Measurements from ENCODE around the gene SCYGR6. TPM values are rescaled to one million over a fixed set of nuclear protein-coding genes. Genes with fewer than 3 reads are reported as not detected.

SCYGR6 gene, protein sequence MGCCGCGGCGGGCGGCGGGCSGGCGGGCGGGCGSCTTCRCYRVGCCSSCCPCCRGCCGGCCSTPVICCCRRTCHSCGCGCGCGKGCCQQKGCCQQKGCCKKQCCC
- polyA plus RNA-seq (2011; rRNA removed): not detected in 2 replicates
- not detected in 2 replicates for polyA minus RNA-seq (2011; rRNA and poly(A)+ RNA removed)

DNA sequence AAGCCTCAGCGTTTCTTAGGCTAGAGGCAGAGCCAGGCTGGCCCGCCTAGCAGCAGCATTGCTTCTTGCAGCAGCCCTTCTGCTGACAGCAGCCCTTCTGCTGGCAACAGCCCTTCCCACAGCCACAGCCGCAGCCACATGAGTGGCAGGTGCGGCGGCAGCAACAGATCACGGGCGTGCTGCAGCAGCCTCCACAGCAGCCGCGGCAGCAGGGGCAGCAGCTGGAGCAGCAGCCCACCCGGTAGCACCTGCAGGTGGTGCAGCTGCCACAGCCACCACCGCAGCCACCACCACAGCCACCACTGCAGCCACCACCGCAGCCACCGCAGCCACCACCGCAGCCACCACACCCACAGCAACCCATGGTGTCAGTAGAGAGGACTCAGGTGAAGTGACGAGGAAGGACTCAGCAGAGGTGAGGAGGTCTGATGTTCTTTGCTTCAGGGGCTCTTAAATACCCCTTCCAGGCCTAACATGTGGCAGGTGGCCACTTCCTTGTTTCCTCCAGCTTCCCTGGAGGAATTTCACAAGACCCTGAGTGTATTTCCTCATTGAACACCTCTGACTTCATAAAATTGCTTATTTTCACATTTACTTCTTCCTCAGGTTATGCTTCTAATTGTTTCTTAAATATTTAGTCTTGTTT is at the start of gene SCYGR6:
SCYGR6 (minus strand) TSS at position 364 of the 646 bp plus-strand sequence; CDS start at position 364, 0 bp downstream.
- DNase-seq (ENCODE audit: low read depth, low spot score): no peak
- Histone ChIP-seq H3K27ac (ENCODE audit: low read depth, low read length) (no peak within 1 kb of the TSS), H3K27me3 (ENCODE audit: control insufficient read depth, insufficient read depth, low read length) (peaks cover 2% of the 10 kb centered on the region), H3K9me3 (ENCODE audit: control insufficient read depth, insufficient read depth, low read length) (no peaks in the 10 kb centered on the region), H3K4me3 (ENCODE audit: low read depth, low read length) (no peak within 1 kb of the TSS)
- CTCF ChIA-PET: interaction anchor here (0.7 kb wide), 1 partner anchor 24 kb away, joined by 3 read pairs; no protein-coding TSS in a partner anchor
- TF ChIP-seq, protein P1, sequence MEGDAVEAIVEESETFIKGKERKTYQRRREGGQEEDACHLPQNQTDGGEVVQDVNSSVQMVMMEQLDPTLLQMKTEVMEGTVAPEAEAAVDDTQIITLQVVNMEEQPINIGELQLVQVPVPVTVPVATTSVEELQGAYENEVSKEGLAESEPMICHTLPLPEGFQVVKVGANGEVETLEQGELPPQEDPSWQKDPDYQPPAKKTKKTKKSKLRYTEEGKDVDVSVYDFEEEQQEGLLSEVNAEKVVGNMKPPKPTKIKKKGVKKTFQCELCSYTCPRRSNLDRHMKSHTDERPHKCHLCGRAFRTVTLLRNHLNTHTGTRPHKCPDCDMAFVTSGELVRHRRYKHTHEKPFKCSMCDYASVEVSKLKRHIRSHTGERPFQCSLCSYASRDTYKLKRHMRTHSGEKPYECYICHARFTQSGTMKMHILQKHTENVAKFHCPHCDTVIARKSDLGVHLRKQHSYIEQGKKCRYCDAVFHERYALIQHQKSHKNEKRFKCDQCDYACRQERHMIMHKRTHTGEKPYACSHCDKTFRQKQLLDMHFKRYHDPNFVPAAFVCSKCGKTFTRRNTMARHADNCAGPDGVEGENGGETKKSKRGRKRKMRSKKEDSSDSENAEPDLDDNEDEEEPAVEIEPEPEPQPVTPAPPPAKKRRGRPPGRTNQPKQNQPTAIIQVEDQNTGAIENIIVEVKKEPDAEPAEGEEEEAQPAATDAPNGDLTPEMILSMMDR (IDR thresholded peaks at IDR 0.05; ENCODE audit: low read depth, low read length): no peak
- POLR2A ChIA-PET: no interaction called here

- Histone ChIP-seq H3K9me3 (ENCODE audit: control insufficient read depth, insufficient read depth, low read length) (no peaks in the 10 kb centered on the region), H3K27me3 (ENCODE audit: control insufficient read depth, insufficient read depth, low read length) (peaks cover 2% of the 10 kb centered on the region), H3K27ac (ENCODE audit: low read depth, low read length) (no peak overlapping the region), H3K4me3 (ENCODE audit: low read depth, low read length) (no peak overlapping the region)
- ChIA-PET CTCF (interaction anchor here (0.6 to 1.5 kb wide), 5 partner anchors 9 to 392 kb away, joined by 3 to 8 read pairs (median 3); no protein-coding TSS in a partner anchor), POLR2A (no interaction called here)
- DNase-seq (ENCODE audit: low read depth, low spot score): no peak
- TF ChIP-seq, protein P1 (IDR thresholded peaks at IDR 0.05; ENCODE audit: low read depth, low read length): 0 out of 2 replicates have a peak, but pooled peaks have one; percentile 7
Observed at GRCh38 chr2:227774011-227774624, 49.6 kb upstream of the SCYGR6 start.

GRCh38 chr2:227772932-227773331 is 48.4 kb upstream of the SCYGR6 start:
- POLR2A ChIA-PET: no interaction called here
- Histone ChIP-seq H3K27ac (ENCODE audit: low read depth, low read length) (no peak overlapping the region), H3K9me3 (ENCODE audit: control insufficient read depth, insufficient read depth, low read length) (no peaks in the 10 kb centered on the region; the same call in 1 of the 2 replicates), H3K4me3 (ENCODE audit: low read depth, low read length) (no peak overlapping the region), H3K27me3 (ENCODE audit: control insufficient read depth, insufficient read depth, low read length) (peaks cover 2% of the 10 kb centered on the region)
- TF ChIP-seq, protein P1 (IDR thresholded peaks at IDR 0.05; ENCODE audit: low read depth, low read length): no peak
- CTCF ChIA-PET: interaction anchor here (1.0 kb wide), 1 partner anchor 534 kb away, joined by 4 read pairs; no protein-coding TSS in a partner anchor
- DNase-seq (ENCODE audit: low read depth, low spot score): no peak

DNA sequence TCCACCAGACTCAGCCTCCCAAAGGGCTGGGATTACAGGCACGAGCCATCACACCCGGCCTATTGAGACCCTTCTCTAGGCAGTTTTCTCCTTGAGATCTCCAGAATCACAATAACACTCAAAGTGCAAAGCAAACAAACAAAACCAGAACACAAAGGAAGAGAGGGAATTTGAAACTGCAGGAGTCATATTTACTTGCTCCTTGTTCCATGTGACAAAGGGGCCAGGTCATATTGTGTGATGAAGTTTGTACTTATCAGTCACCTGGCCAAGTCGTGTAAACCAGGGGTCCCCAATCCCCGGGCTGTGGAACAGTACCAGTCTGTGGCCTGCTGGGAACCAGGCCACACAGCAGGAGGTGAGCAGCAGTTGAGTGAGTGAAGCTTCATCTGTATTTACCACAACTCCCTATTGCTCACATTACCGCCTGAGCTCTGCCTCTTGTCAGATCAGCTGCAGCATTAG is 47.7 kb upstream of the SCYGR6 start:
- Histone ChIP-seq H3K9me3 (ENCODE audit: control insufficient read depth, insufficient read depth, low read length) (no peaks in the 10 kb centered on the region; the same call in 1 of the 2 replicates), H3K27ac (ENCODE audit: low read depth, low read length) (no peak overlapping the region), H3K27me3 (ENCODE audit: control insufficient read depth, insufficient read depth, low read length) (peaks cover 2% of the 10 kb centered on the region), H3K4me3 (ENCODE audit: low read depth, low read length) (no peak overlapping the region)
- ChIA-PET CTCF (no interaction called here), POLR2A (no interaction called here)
- DNase-seq (ENCODE audit: low read depth, low spot score): no peak
- TF ChIP-seq, protein P1 (IDR thresholded peaks at IDR 0.05; ENCODE audit: low read depth, low read length): no peak

Data from AG04450 (cell line).